ENCODE data around the gene CISH. TPM values are rescaled to one million over a fixed set of nuclear protein-coding genes. Genes with fewer than 3 reads are reported as not detected.

CISH gene
- total and polyA plus RNA-seq, 9 donors = 6.2 to 28.0 (median 21.9) TPM

DNA sequence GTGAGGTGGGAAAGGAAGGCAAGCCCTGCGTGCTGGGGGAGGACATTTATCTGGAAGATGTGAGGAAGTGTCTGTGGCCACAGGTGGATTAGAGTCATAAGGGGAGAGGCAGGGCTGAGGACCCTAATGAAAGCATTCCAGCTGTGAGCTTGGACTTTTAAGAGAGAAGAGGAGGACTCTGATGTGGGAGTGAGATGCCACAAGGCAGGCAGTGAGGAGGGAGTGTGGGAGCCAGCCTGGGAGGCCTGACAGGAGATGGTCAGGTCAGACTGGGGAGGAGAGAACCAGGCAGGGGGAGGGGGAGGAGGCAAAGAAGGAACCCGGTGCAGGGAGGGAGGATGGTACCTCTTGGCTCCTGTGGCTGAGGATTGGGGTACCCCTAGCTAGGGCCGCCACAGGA is 26.4 kb upstream of the CISH start:
- intact Hi-C loops (cut with DNase I) = no loop called here
- H3K4me3 ChIP-seq = no peak overlapping the region
- peaks cover 4% of the 10 kb centered on the region for H3K4me1 ChIP-seq (ENCODE audit: insufficient read depth)
- no peaks in the 10 kb centered on the region for H3K9me3 ChIP-seq
- no peak overlapping the region for H3K27ac ChIP-seq
- no peaks in the 10 kb centered on the region for H3K36me3 ChIP-seq
- TF ChIP-seq EP300 (IDR thresholded peaks at IDR 0.05) (no peak), POLR2A (IDR thresholded peaks at IDR 0.05) (no peak)
- TF ChIP-seq, protein P1, sequence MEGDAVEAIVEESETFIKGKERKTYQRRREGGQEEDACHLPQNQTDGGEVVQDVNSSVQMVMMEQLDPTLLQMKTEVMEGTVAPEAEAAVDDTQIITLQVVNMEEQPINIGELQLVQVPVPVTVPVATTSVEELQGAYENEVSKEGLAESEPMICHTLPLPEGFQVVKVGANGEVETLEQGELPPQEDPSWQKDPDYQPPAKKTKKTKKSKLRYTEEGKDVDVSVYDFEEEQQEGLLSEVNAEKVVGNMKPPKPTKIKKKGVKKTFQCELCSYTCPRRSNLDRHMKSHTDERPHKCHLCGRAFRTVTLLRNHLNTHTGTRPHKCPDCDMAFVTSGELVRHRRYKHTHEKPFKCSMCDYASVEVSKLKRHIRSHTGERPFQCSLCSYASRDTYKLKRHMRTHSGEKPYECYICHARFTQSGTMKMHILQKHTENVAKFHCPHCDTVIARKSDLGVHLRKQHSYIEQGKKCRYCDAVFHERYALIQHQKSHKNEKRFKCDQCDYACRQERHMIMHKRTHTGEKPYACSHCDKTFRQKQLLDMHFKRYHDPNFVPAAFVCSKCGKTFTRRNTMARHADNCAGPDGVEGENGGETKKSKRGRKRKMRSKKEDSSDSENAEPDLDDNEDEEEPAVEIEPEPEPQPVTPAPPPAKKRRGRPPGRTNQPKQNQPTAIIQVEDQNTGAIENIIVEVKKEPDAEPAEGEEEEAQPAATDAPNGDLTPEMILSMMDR (IDR thresholded peaks at IDR 0.05) = no peak
- 56 to 71% (median 66%) methylated on average over 3 of the region's 3 CpGs for WGBS, 3 donors
- no peak for DNase-seq
- no peaks in the 10 kb centered on the region for H3K27me3 ChIP-seq

DNA sequence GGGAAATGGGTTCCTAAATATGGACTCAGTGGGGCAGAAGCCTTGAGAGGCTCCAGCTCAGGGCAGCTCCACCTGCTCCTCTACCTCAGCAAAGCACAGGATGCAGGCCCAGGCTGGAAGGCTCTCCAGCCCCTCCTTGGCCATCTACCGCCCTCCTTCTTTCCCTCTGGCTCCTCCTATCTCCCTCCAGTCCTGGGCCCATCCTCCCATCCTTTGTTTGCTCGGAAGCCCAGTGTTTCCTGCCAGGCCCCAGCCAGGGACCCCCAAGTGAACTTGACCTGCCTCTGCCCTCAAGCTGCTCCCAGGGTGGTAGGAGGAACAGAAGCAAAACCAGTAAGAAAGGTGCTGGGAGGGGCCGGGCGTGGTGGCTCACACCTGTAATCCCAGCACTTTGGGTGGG is 25.4 kb upstream of the CISH start:
- WGBS, 3 donors = 81 to 92% (median 89%) methylated on average over 4 of the region's 4 CpGs
- TF ChIP-seq POLR2A (IDR thresholded peaks at IDR 0.05) (no peak), EP300 (IDR thresholded peaks at IDR 0.05) (no peak)
- TF ChIP-seq, protein P1 (IDR thresholded peaks at IDR 0.05) = no peak
- Histone ChIP-seq H3K36me3 (no peaks in the 10 kb centered on the region), H3K4me1 (ENCODE audit: insufficient read depth) (peaks cover 4% of the 10 kb centered on the region), H3K4me3 (no peak overlapping the region), H3K27ac (no peak overlapping the region), H3K27me3 (no peaks in the 10 kb centered on the region), H3K9me3 (no peaks in the 10 kb centered on the region)
- no peak for DNase-seq
- intact Hi-C loops (cut with DNase I) = no loop called here

DNA sequence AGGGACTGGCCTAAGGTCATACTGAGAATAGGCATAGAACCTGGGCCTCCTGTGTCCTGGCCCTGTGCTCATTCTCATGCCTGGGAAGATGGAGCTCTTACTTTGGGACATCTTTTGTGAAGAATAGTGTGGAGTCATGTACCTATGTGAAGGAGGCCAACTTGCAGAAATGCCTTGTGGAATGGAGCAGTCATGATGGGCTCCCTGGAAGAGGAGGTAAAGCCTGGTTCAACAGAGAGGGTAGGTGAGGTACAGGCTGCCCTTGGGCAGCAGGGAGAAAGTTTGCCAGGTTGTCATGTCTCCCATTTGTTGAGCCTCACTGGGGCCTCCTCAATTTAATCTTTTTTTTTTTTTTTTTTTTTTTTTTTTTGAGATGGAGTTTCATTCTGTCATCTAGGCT is 23.5 kb upstream of the CISH start:
- Histone ChIP-seq H3K27ac (no peak overlapping the region), H3K4me1 (ENCODE audit: insufficient read depth) (peaks cover 4% of the 10 kb centered on the region), H3K4me3 (no peak overlapping the region), H3K36me3 (no peaks in the 10 kb centered on the region), H3K27me3 (no peaks in the 10 kb centered on the region), H3K9me3 (no peaks in the 10 kb centered on the region)
- TF ChIP-seq, protein P1 (IDR thresholded peaks at IDR 0.05) = no peak
- TF ChIP-seq POLR2A (IDR thresholded peaks at IDR 0.05) (no peak), EP300 (IDR thresholded peaks at IDR 0.05) (no peak)
- intact Hi-C loops (cut with DNase I) = no loop called here
- DNase-seq = no peak

DNA sequence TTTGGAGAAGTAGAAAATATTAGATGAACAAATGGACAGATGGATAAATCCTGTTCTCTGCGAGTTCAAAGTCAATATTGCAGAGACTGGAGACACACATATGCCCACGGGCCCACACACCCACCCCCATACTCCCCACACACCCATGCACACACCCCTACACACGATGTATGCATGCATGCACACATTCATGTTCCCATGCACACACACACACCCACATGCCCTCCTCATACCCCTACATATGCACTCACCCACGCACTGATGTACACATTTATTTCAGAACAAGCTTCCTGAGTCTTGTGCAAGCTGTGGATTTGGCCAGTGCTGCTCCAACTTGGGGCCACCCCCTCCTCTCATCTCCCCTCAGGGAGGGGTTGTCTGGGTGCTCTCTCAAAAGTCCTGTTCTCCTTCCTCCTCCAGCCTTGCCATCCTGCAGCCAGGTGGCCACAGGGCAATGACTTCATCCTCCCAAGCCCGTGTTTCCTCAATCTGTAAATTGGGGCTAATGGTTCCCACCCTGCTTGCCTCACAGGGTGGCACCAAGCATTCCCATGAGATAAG is 21.7 kb upstream of the CISH start:
- TF ChIP-seq POLR2A (IDR thresholded peaks at IDR 0.05) (no peak), EP300 (IDR thresholded peaks at IDR 0.05) (no peak)
- TF ChIP-seq, protein P1 (IDR thresholded peaks at IDR 0.05) = no peak
- WGBS, 3 donors = 61 to 76% (median 64%) methylated on average over 5 of the region's 5 CpGs

More for the DNA sequence above, 21.7 kb upstream of the CISH start:
- H3K9me3 ChIP-seq = no peaks in the 10 kb centered on the region
- H3K27me3 ChIP-seq = no peaks in the 10 kb centered on the region
- H3K27ac ChIP-seq = no peak overlapping the region
- intact Hi-C loops (cut with DNase I) = no loop called here
- H3K36me3 ChIP-seq = no peaks in the 10 kb centered on the region
- no peak overlapping the region for H3K4me3 ChIP-seq
- peaks cover 4% of the 10 kb centered on the region for H3K4me1 ChIP-seq (ENCODE audit: insufficient read depth)
- DNase-seq = no peak

Data from ovary (tissue), 9 donors.